ENCODE measurements around the gene NRROS. TPM values are rescaled to one million over a fixed set of nuclear protein-coding genes. Genes with fewer than 3 reads are reported as not detected.

NRROS gene
- total RNA-seq, 1 donor from 2014 or later: 20.7 TPM

GRCh38 chr3:196643761-196644160 lies 4.3 kb downstream of the NRROS start:
- Histone ChIP-seq H3K4me3 (no peak overlapping the region), H3K9me3 (no peaks in the 10 kb centered on the region), H3K27me3 (ENCODE audit: low read depth) (no peaks in the 10 kb centered on the region), H3K4me1 (peaks cover 42% of the 10 kb centered on the region), H3K36me3 (peaks cover 3% of the 10 kb centered on the region), H3K27ac (peak overlapping the region; percentile 58)
- ATAC-seq: no peak
- TF ChIP-seq CTCF (IDR thresholded peaks at IDR 0.05): no peak
- intact Hi-C loops (cut with DNase I): no loop called here
- DNase-seq: no peak

- no peak for TF ChIP-seq CTCF (IDR thresholded peaks at IDR 0.05)
- ATAC-seq: no peak
- H3K4me1 ChIP-seq: peaks cover 35% of the 10 kb centered on the region
Measured at GRCh38 chr3:196645096-196645495, 5.6 kb downstream of the NRROS start.

GRCh38 chr3:196645897-196646665 lies 6.6 kb downstream of the NRROS start:
- H3K4me3 ChIP-seq: no peak overlapping the region
- ATAC-seq: no peak
- no peak overlapping the region for H3K27ac ChIP-seq
- DNase-seq: no peak
- H3K9me3 ChIP-seq: no peaks in the 10 kb centered on the region
- H3K27me3 ChIP-seq (ENCODE audit: low read depth): no peaks in the 10 kb centered on the region
- no peak for TF ChIP-seq CTCF (IDR thresholded peaks at IDR 0.05)
- peaks cover 3% of the 10 kb centered on the region for H3K36me3 ChIP-seq
- H3K4me1 ChIP-seq: peaks cover 38% of the 10 kb centered on the region
- intact Hi-C loops (cut with DNase I): no loop called here

More at GRCh38 chr3:196645096-196645495, 5.6 kb downstream of the NRROS start:
- Histone ChIP-seq H3K27ac (no peak overlapping the region), H3K9me3 (no peaks in the 10 kb centered on the region), H3K36me3 (peaks cover 3% of the 10 kb centered on the region), H3K4me3 (no peak overlapping the region), H3K27me3 (ENCODE audit: low read depth) (no peaks in the 10 kb centered on the region)
- no peak for DNase-seq
- intact Hi-C loops (cut with DNase I): no loop called here

GRCh38 chr3:196646666-196647216 lies 7.2 kb downstream of the NRROS start:
- Histone ChIP-seq H3K9me3 (no peaks in the 10 kb centered on the region), H3K27ac (no peak overlapping the region), H3K27me3 (ENCODE audit: low read depth) (no peaks in the 10 kb centered on the region), H3K36me3 (peaks cover 3% of the 10 kb centered on the region), H3K4me3 (no peak overlapping the region), H3K4me1 (peaks cover 42% of the 10 kb centered on the region)
- ATAC-seq (no peak), DNase-seq (no peak)
- no peak for TF ChIP-seq CTCF (IDR thresholded peaks at IDR 0.05)
- intact Hi-C loops (cut with DNase I): no loop called here

GRCh38 chr3:196650740-196651311 lies 11.3 kb downstream of the NRROS start:
- H3K27me3 ChIP-seq (ENCODE audit: low read depth): no peaks in the 10 kb centered on the region
- intact Hi-C loops (cut with DNase I): no loop called here
- peaks cover 19% of the 10 kb centered on the region for H3K36me3 ChIP-seq
- ATAC-seq: peak; percentile 90 to 92
- no peaks in the 10 kb centered on the region for H3K9me3 ChIP-seq
- peaks cover 54% of the 10 kb centered on the region for H3K4me1 ChIP-seq
- no peak overlapping the region for H3K4me3 ChIP-seq
- no peak for TF ChIP-seq CTCF (IDR thresholded peaks at IDR 0.05)
- H3K27ac ChIP-seq: peak overlapping the region; percentile 51
- no peak for DNase-seq

Data from lower lobe of right lung (tissue), 2 donors.